ENCODE data around the gene PSG5.
"Not testable (repeated sequence)": the region's sequence is repeated elsewhere in the genome, so short reads cannot be mapped to it uniquely, and the experiment has no call there.

Gene PSG5

GRCh38 chr19:43181869-43182771 lies 4.2 kb downstream of the PSG5 start:
- DNase-seq: not testable (repeated sequence)

DNA sequence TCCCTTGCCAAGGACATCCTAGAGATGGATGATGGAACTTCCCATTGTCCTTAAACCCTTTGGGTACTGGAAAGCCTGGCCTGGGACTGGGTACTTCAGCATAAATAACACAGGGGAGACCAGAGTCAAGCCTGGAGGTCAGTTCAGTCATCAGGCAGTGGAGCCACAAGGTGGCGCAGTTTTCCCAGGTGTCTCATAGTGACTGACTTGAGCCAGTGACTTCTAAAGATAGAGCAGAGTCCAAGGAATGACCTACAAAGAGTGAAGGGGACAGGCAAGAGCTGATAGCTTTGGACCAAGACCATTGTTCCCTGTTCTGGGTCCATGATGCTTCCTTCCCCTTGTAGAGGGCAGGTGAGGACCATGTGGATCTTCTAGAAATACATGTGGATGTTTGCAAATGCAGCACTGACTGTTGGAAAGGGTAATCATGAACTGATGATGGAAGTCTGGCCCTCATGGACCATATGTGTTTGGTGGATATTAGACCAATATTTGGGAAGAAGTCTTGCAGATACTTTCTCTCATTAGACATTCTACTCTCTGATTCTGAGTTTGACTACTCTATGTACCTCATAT lies 6.7 kb downstream of the PSG5 start:
- DNase-seq: not testable (repeated sequence)

DNA sequence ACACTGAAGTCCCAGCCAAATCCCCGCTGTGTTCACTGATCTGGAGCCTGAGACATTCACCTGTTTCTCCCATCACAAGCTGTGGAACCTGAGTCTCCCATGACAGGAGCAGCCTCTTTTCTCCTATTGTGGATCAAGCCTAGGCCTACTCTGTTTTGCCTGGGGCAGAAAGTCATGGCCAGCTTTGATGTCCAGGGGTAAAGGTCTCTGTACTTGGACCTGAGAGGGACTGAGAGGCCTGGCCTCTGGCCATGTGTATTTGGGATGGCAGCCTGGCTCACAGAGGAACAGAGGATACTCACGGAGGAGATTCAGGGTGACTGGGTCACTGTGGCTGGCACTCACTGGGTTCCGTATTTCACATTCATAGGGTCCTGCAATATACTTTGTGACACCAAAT lies 7.8 kb downstream of the PSG5 start:
- not testable (repeated sequence) for DNase-seq

DNA sequence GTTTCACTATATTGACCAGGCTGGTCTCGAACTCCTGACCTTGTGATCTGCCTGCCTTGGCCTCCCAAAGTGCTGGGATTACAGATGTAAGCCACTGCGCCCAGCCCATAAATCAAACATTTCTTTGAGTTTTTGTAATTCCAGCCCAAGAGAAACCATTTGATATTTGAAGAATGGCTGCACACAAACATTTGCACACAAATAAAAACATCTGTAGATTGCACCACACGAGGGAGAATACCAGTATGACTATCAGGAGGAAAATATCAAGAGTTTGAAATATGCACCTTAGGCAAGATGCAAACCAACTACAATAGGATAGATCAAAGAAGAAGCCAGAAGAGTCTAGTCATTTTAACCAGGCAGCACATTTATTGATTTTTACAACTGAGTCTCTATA lies 20.4 kb downstream of the PSG5 start:
- DNase-seq: not testable (repeated sequence)

- not testable (repeated sequence) for DNase-seq
Observed at GRCh38 chr19:43163135-43163534, 23.2 kb downstream of the PSG5 start.

DNA sequence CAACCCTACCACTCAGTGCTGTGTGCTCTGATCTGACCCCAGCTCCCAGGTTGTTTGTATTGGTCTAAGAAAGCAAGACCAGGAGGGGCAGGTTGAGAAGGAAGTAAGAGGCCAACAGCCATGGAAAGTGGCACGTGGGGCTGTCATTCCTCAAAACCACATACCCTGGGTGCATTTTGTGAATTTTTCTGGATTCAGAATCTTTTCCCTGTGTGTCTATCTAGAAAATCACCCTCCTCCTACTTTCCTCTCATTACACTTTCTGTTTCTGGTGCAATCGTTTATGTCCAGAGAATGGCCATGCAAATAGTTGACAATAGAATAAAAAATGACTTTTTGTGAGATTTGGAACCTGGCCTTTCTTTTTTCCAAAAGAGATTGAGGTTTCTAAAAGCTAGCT lies 24.1 kb downstream of the PSG5 start:
- DNase-seq: not testable (repeated sequence)

- DNase-seq: no peak
Observed at GRCh38 chr19:43152214-43152613, 34.1 kb downstream of the PSG5 start.

DNA sequence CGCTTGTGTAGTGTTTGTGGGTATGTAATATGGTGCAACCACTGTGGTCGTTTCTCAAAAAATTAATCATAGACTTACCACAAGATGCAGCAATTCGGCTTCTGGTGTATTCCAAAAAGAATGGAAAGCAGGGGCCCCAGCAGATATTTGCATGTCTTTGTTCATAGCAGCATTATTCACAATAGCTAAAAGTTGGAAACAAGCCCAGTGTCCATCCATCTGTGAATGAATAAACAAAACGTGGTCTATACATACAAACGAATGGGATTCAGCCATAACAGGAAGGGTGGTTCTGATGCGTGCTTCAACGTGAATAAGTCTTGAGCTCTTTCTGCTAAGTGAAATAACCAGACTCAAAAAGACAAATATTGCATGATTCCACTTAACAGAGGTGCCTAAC lies 36.5 kb downstream of the PSG5 start:
- not testable (repeated sequence) for DNase-seq

- no peak for DNase-seq
Observed at GRCh38 chr19:43148233-43148632, 38.1 kb downstream of the PSG5 start.

DNA sequence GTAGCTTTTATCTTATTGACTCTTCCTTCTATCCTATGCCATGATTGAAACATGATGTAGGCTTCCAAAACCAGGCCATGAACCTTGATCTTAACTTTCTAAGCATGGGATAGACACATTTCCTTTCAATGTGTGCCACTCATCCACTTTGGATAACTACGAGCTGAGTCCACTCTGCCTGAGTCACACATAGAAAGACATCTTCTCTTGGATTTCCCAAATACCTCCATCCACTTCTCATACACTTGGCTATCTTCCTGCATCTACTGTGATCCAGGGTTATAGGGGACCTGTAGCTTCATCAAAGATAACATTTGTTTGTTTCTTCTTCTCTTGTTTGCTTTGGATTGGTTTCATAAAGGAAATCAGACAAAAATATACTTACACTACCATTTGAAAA lies 44.6 kb downstream of the PSG5 start:
- DNase-seq: not testable (repeated sequence)

GRCh38 chr19:43132696-43133095 lies 53.6 kb downstream of the PSG5 start:
- DNase-seq: no peak

DNA sequence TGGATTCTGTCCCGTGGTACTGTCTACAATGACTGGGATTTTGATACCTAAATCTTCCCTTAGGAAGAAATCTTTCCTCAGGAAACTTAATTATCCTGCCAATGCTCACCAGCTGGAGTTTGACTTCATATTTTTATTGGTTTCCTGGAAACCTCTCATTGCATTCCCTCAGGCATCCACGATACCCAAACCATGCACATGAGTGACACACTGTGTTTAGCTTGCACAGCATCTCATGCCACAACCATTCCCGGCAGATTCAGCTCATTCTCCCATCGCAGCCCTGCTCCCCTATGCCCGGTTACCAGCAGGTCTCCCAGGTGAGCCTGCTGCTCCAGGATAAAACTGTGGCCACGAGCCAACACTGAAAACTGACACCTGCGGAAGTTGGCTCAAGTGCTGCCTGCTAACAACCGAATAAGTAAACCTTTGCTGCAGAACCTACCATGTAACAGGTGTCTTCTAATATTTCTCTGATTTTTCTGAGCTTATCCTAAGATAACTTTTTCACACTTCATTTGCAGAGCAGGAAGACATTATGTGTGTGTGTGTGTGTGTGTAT lies 55.0 kb downstream of the PSG5 start:
- DNase-seq: not testable (repeated sequence)

DNA sequence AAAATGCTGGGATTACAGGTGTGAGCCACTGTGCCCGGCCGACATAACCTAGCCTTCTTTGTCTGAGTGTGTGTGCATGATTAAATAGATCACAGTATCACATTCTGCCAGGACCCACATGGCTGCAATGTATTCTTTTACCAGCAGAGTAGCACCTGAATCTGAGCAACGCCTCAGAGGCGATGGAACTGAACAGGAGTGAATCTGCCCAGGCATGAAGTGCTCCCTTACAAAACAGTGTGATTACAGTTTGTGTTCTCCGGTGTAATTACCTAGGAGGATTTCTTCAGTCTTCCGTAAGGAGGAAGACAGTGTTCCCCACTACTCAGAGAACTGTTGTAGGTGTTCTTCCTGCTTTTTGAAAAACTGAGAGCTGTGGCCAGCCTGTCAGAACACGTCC lies 57.1 kb downstream of the PSG5 start:
- not testable (repeated sequence) for DNase-seq

- not testable (repeated sequence) for DNase-seq
Observed at GRCh38 chr19:43127336-43127735, 59.0 kb downstream of the PSG5 start.

- DNase-seq: no peak
Observed at GRCh38 chr19:43126720-43127119, 59.6 kb downstream of the PSG5 start.

- no peak for DNase-seq
Observed at GRCh38 chr19:43124360-43124759, 62.0 kb downstream of the PSG5 start.

DNA sequence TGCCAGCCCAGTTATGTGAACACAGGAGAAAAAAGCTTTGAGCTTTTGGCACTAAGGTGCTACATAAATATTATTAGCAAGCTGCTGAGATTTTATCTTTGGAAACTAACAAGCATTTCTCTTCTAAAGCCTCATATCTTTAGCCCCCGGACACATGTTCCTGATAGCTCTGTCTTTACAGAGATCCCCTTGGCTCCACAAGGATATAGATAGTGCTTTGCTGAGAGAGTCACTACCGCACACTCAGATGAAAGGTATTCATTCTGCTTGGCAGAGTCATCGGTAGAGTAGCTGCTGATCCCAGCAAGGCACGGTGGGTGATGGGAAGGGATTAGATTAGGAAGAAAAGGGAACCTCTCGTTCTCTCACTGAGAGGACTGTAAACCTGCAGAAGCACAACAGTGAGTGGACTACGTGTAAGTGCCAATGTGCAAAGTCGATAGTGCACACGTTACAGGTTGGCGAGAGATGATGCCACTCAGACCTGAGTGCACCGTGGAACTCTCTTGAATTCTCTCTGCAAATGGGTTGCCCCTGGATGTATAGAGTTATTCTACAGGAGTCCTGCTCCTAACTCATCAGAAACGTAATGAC lies 65.8 kb downstream of the PSG5 start:
- DNase-seq: not testable (repeated sequence)

- DNase-seq: not testable (repeated sequence)
Observed at GRCh38 chr19:43119526-43119925, 66.8 kb downstream of the PSG5 start.
